HCT116 (cell line): ENCODE measurements around the gene CCDC83. TPM values are rescaled to one million over a fixed set of nuclear protein-coding genes. Genes with fewer than 3 reads are reported as not detected.

Experiments
- ATAC-seq: fragments of 200-7000 bp; cut with Tn5 transposase; 2 replicates; pipeline ENCODE4 v1.9.1; 2020; ENCODE audit warnings: mild to moderate bottlenecking, moderate library complexity
- BruUV-seq: library from RNA; stranded (reverse); fragments of 400-500 nt; replicated peaks from 2 replicates; lab custom pipeline; 2021; lab: Mats Ljungman, UMichigan
- CTCF ChIA-PET: fragments of 300-600 bp; sonication (Branson Sonifier 250); formaldehyde crosslinking; loops from one replicate; lab custom pipeline; 2021; ENCODE audit warnings: antibody characterized with exemption; lab: Charles Lee
- POLR2A ChIA-PET: fragments of 300-600, 350-600 bp; sonication (Branson Sonifier 250); formaldehyde crosslinking; loops from one replicate; lab custom pipeline; 2021; ENCODE audit warnings: antibody characterized with exemption; lab: Charles Lee
- RAD21 ChIA-PET, 2 experiments: fragments of 300-600 bp; sonication (Branson Sonifier 250); formaldehyde crosslinking; loops; one replicate each; lab custom pipeline; 2023; ENCODE audit warnings: low total read pairs in 2 of 2; ENCODE audit not compliant: uncharacterized antibody in 2 of 2, unreplicated experiment in 2 of 2, low non-redundant PET in 1 of 2; lab: Charles Lee
- DNase-seq: peaks from one replicate; pipeline ENCODE4 v3.0.0-alpha.2; 2010; ENCODE audit warnings: low read depth, low spot score
- H2AFZ ChIP-seq: fragments of 200-600 bp; shearing (Covaris generic), sonication (generic); 2 replicates; pipeline ENCODE4 v1.6.1; 2017; ENCODE audit warnings: low read depth, mixed run types, mixed read lengths, antibody characterized with exemption, low read length; ENCODE audit not compliant: poor library complexity, severe bottlenecking
- H3K27ac ChIP-seq: 2 replicates; pipeline ENCODE4 v1.5.1; 2012; ENCODE audit warnings: low read depth, low read length
- H3K27me3 ChIP-seq: fragments of 200-600 bp; sonication (generic); 2 replicates; pipeline ENCODE4 v1.6.1; 2016; ENCODE audit warnings: mixed run types, low read length, mixed read lengths; ENCODE audit not compliant: insufficient read depth
- H3K36me3 ChIP-seq, 2 experiments: fragments of 200-500 bp in 1 of 2; fragments of 200-600 bp in 1 of 2; sonication (Bioruptor generic) in 1 of 2; sonication (generic) in 1 of 2; 2 replicates each; pipeline versions ENCODE4 v1.5.1 to v1.6.1; 2014 to 2016; ENCODE audit warnings: low read length in 2 of 2, inconsistent platforms in 1 of 2, mixed read lengths in 1 of 2, mixed run types in 1 of 2; ENCODE audit not compliant: insufficient read depth in 2 of 2, control insufficient read depth in 1 of 2
- H3K4me1 ChIP-seq, 2 experiments: fragments of 200-600 bp in 1 of 2; sonication (generic) in 1 of 2; 2 replicates each; pipeline versions ENCODE4 v1.5.1 to v1.6.1; 2012 to 2017; ENCODE audit warnings: low read length in 2 of 2, inconsistent platforms in 1 of 2, mild to moderate bottlenecking in 1 of 2, mixed read lengths in 1 of 2, mixed run types in 1 of 2, moderate library complexity in 1 of 2; ENCODE audit not compliant: insufficient read depth in 2 of 2, control insufficient read depth in 1 of 2
- H3K4me2 ChIP-seq: fragments of 200-600 bp; sonication (generic); 2 replicates; pipeline ENCODE4 v1.6.1; 2017; ENCODE audit warnings: mixed run types, low read length, mixed read lengths
- H3K4me3 ChIP-seq, 2 experiments: fragments of 200-600 bp in 1 of 2; sonication (generic) in 1 of 2; replicated peaks in 1 of 2; 2 replicates each; pipeline ENCODE4 v1.5.1; 2011 to 2016; ENCODE audit warnings: low read length in 2 of 2, control low read depth in 1 of 2, low read depth in 1 of 2, mild to moderate bottlenecking in 1 of 2, mixed read lengths in 1 of 2, mixed run types in 1 of 2
- H3K79me2 ChIP-seq: fragments of 200-600 bp; sonication (generic); 2 replicates; pipeline ENCODE4 v1.6.1; 2017; ENCODE audit warnings: mild to moderate bottlenecking, mixed run types, low read length, moderate library complexity, mixed read lengths; ENCODE audit not compliant: insufficient read depth
- H3K9ac ChIP-seq: fragments of 200-600 bp; sonication (generic); 2 replicates; pipeline ENCODE4 v1.6.1; 2016; ENCODE audit warnings: low read length, mixed read lengths
- H3K9me2 ChIP-seq: fragments of 200-600 bp; sonication (generic), shearing (Covaris generic); 2 replicates; pipeline ENCODE4 v1.6.1; 2017; ENCODE audit warnings: mixed run types, mild to moderate bottlenecking, moderate library complexity; ENCODE audit not compliant: insufficient read depth
- H3K9me3 ChIP-seq, 2 experiments: fragments of 200-500 bp in 1 of 2; fragments of 200-600 bp in 1 of 2; sonication (Bioruptor generic) in 1 of 2; sonication (generic) in 1 of 2; 2 replicates each; pipeline ENCODE4 v1.6.1; 2014 to 2017; ENCODE audit warnings: low read length in 2 of 2, mixed read lengths in 2 of 2, inconsistent platforms in 1 of 2, low read depth in 1 of 2, mild to moderate bottlenecking in 1 of 2, mixed run types in 1 of 2, moderate library complexity in 1 of 2; ENCODE audit not compliant: control insufficient read depth in 1 of 2, insufficient read depth in 1 of 2
- H4K20me1 ChIP-seq: fragments of 200-600 bp; sonication (generic), shearing (Covaris generic); 2 replicates; pipeline ENCODE4 v1.6.1; 2017; ENCODE audit warnings: mixed run types, mild to moderate bottlenecking, moderate library complexity; ENCODE audit not compliant: insufficient read depth
- CBX3 ChIP-seq: IDR thresholded peaks from 2 replicates; pipeline ENCODE4 v1.6.1; 2012; ENCODE audit warnings: low read depth
- CEBPB ChIP-seq: IDR thresholded peaks from 2 replicates; pipeline ENCODE4 v1.6.1; 2012; ENCODE audit warnings: low read depth
- EGR1 ChIP-seq: IDR thresholded peaks from 2 replicates; pipeline ENCODE4 v1.6.1; 2012; ENCODE audit warnings: low read depth
- ELF1 ChIP-seq: IDR thresholded peaks from 2 replicates; pipeline ENCODE4 v1.6.1; 2012; ENCODE audit warnings: low read depth, borderline replicate concordance
- EZH2 ChIP-seq: fragments of 200-600 bp; sonication (generic); IDR thresholded peaks from 2 replicates; pipeline ENCODE4 v1.6.1; 2017; ENCODE audit warnings: antibody characterized with exemption, mixed run types
- POLR2A ChIP-seq: IDR thresholded peaks from 2 replicates; pipeline ENCODE4 v1.7.0; 2011; ENCODE audit warnings: borderline replicate concordance; ENCODE audit not compliant: insufficient read depth, insufficient read length; ENCODE audit errors: extremely low read depth
- POLR2AphosphoS5 ChIP-seq: IDR thresholded peaks from 2 replicates; pipeline ENCODE4 v1.6.1; 2011; ENCODE audit warnings: mild to moderate bottlenecking, low read depth, low read length, moderate library complexity
- RAD21 ChIP-seq: IDR thresholded peaks from 2 replicates; pipeline ENCODE4 v1.6.1; 2012; ENCODE audit warnings: low read depth, mild to moderate bottlenecking
- SIN3A ChIP-seq: IDR thresholded peaks from 2 replicates; pipeline ENCODE4 v1.6.1; 2012; ENCODE audit warnings: low read depth
- SP1 ChIP-seq: IDR thresholded peaks from 2 replicates; pipeline ENCODE4 v1.6.1; 2012; ENCODE audit warnings: low read depth
- TCF7L2 ChIP-seq: IDR thresholded peaks from 2 replicates; pipeline ENCODE4 v1.7.0; 2011; ENCODE audit warnings: borderline replicate concordance, inconsistent platforms; ENCODE audit not compliant: insufficient read depth, insufficient read length; ENCODE audit errors: extremely low read depth
- YY1 ChIP-seq: IDR thresholded peaks from 2 replicates; pipeline ENCODE4 v1.6.1; 2011; ENCODE audit warnings: low read length, low read depth, moderate library complexity, mild to moderate bottlenecking; ENCODE audit not compliant: insufficient replicate concordance; ENCODE audit errors: extremely low read depth
- ZFX ChIP-seq: fragments of 450-650 bp; IDR thresholded peaks from 2 replicates; pipeline ENCODE4 v1.6.1; 2017
- ZNF274 ChIP-seq: fragments of 200-500 bp; sonication (Bioruptor generic); IDR thresholded peaks from 2 replicates; pipeline ENCODE4 v1.6.1; 2014; ENCODE audit warnings: mild to moderate bottlenecking, low read depth, low read length, inconsistent platforms
- intact Hi-C: fragments of 100-400 bp; cut with micrococcal nuclease; formaldehyde crosslinking; loops from 2 replicates; pipeline ENCODE4 v1.10.0; 2022
- total RNA-seq: library from RNA; stranded (reverse); gene quantifications from one replicate; pipeline ENCODE4 v1.2.1, GENCODE V29; 2021; ENCODE audit not compliant: unreplicated experiment
- TF ChIP-seq, protein P1 (sequence below): IDR thresholded peaks from 2 replicates; pipeline ENCODE4 v1.6.1; 2011; ENCODE audit warnings: mild to moderate bottlenecking, low read length, moderate library complexity; ENCODE audit not compliant: insufficient replicate concordance; ENCODE audit errors: extremely low read depth
- TF ChIP-seq, protein P2 (sequence below): IDR thresholded peaks from 2 replicates; pipeline ENCODE4 v1.6.1; 2012
- TF ChIP-seq, protein P3 (sequence below): IDR thresholded peaks from 2 replicates; pipeline ENCODE4 v1.6.1; 2012
- TF ChIP-seq, protein P4 (sequence below), 3 experiments: fragments of 200-600 bp in 1 of 3; sonication (generic) in 1 of 3; IDR thresholded peaks in 2 of 3; conservative IDR thresholded peaks in 1 of 3; 2 replicates each; pipeline ENCODE4 v1.5.1; 2012 to 2017; ENCODE audit warnings: low read depth in 2 of 3, low read length in 2 of 3, antibody characterized with exemption in 1 of 3, borderline replicate concordance in 1 of 3, control low read depth in 1 of 3, mild to moderate bottlenecking in 1 of 3, mixed read lengths in 1 of 3, mixed run types in 1 of 3, moderate library complexity in 1 of 3; ENCODE audit not compliant: insufficient read depth in 1 of 3
- TF ChIP-seq, protein P5 (sequence below): IDR thresholded peaks from 2 replicates; pipeline ENCODE4 v1.6.1; 2012; ENCODE audit warnings: low read depth

CCDC83 gene
- total RNA-seq, 1 experiment from 2014 or later: not detected

DNA sequence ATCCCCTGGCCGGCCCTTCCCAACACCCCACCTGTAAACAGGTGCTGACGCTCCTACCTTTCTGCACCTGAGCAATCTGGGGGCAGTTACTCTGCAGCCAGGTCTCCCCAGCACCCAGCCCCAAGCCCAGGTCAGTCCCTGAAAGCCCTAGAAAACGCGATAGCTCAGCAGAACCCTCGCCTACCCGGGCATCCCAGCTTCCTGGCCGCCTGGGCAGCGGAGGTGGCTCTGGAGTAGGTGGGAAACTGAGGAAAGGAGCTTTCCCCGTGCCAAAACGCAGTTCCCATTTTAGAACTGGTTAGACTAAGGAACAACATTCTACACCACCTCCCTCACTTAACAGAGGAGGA lies 44.7 kb upstream of the CCDC83 start:
- Histone ChIP-seq H3K9me2 (no peaks in the 10 kb centered on the region), H3K79me2 (no peaks in the 10 kb centered on the region), H3K36me3 (no peaks in the 10 kb centered on the region), H3K9me3 (no peaks in the 10 kb centered on the region), H3K4me2 (peak overlapping the region; percentile 91), H4K20me1 (no peaks in the 10 kb centered on the region), H3K4me1 (peaks cover 15 to 51% of the 10 kb centered on the region in 2 experiments), H3K9ac (peak overlapping the region; percentile 36; the same call in 1 of the 2 replicates), H3K27ac (no peak overlapping the region; the same call in 1 of the 2 replicates), H3K27me3 (no peaks in the 10 kb centered on the region), H3K4me3 (peak overlapping the region; percentile 43 to 65), H2AFZ (peak overlapping the region; percentile 31)
- BruUV-seq: TSS peak; percentile 51
- intact Hi-C loops: no loop called here
- ChIA-PET RAD21 (no interaction called here), CTCF (no interaction called here), POLR2A (no interaction called here)
- ATAC-seq (peak; percentile 7), DNase-seq (no peak)
- TF ChIP-seq POLR2AphosphoS5 (no peak), EZH2 (no peak), ZFX (no peak), YY1 (no peak), CEBPB (no peak), ZNF274 (no peak), ELF1 (no peak), RAD21 (no peak), POLR2A (no peak), EGR1 (no peak), CBX3 (no peak), TCF7L2 (no peak), SP1 (no peak), SIN3A (no peak)
- TF ChIP-seq, protein P1, sequence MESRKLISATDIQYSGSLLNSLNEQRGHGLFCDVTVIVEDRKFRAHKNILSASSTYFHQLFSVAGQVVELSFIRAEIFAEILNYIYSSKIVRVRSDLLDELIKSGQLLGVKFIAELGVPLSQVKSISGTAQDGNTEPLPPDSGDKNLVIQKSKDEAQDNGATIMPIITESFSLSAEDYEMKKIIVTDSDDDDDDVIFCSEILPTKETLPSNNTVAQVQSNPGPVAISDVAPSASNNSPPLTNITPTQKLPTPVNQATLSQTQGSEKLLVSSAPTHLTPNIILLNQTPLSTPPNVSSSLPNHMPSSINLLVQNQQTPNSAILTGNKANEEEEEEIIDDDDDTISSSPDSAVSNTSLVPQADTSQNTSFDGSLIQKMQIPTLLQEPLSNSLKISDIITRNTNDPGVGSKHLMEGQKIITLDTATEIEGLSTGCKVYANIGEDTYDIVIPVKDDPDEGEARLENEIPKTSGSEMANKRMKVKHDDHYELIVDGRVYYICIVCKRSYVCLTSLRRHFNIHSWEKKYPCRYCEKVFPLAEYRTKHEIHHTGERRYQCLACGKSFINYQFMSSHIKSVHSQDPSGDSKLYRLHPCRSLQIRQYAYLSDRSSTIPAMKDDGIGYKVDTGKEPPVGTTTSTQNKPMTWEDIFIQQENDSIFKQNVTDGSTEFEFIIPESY: no peak
- TF ChIP-seq, protein P2, sequence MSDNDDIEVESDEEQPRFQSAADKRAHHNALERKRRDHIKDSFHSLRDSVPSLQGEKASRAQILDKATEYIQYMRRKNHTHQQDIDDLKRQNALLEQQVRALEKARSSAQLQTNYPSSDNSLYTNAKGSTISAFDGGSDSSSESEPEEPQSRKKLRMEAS: no peak
- TF ChIP-seq, protein P3, sequence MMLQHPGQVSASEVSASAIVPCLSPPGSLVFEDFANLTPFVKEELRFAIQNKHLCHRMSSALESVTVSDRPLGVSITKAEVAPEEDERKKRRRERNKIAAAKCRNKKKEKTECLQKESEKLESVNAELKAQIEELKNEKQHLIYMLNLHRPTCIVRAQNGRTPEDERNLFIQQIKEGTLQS: no peak
- TF ChIP-seq, protein P4, sequence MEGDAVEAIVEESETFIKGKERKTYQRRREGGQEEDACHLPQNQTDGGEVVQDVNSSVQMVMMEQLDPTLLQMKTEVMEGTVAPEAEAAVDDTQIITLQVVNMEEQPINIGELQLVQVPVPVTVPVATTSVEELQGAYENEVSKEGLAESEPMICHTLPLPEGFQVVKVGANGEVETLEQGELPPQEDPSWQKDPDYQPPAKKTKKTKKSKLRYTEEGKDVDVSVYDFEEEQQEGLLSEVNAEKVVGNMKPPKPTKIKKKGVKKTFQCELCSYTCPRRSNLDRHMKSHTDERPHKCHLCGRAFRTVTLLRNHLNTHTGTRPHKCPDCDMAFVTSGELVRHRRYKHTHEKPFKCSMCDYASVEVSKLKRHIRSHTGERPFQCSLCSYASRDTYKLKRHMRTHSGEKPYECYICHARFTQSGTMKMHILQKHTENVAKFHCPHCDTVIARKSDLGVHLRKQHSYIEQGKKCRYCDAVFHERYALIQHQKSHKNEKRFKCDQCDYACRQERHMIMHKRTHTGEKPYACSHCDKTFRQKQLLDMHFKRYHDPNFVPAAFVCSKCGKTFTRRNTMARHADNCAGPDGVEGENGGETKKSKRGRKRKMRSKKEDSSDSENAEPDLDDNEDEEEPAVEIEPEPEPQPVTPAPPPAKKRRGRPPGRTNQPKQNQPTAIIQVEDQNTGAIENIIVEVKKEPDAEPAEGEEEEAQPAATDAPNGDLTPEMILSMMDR (IDR thresholded peaks at IDR 0.05 in 2 of 3, conservative IDR thresholded peaks at IDR 0.05 in 1 of 3; ENCODE audit: borderline replicate concordance in 1 of 3, insufficient read depth in 1 of 3, low read depth in 2 of 3, low read length in 2 of 3): no peak
- TF ChIP-seq, protein P5, sequence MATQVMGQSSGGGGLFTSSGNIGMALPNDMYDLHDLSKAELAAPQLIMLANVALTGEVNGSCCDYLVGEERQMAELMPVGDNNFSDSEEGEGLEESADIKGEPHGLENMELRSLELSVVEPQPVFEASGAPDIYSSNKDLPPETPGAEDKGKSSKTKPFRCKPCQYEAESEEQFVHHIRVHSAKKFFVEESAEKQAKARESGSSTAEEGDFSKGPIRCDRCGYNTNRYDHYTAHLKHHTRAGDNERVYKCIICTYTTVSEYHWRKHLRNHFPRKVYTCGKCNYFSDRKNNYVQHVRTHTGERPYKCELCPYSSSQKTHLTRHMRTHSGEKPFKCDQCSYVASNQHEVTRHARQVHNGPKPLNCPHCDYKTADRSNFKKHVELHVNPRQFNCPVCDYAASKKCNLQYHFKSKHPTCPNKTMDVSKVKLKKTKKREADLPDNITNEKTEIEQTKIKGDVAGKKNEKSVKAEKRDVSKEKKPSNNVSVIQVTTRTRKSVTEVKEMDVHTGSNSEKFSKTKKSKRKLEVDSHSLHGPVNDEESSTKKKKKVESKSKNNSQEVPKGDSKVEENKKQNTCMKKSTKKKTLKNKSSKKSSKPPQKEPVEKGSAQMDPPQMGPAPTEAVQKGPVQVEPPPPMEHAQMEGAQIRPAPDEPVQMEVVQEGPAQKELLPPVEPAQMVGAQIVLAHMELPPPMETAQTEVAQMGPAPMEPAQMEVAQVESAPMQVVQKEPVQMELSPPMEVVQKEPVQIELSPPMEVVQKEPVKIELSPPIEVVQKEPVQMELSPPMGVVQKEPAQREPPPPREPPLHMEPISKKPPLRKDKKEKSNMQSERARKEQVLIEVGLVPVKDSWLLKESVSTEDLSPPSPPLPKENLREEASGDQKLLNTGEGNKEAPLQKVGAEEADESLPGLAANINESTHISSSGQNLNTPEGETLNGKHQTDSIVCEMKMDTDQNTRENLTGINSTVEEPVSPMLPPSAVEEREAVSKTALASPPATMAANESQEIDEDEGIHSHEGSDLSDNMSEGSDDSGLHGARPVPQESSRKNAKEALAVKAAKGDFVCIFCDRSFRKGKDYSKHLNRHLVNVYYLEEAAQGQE: no peak
